Activated CD4-positive, CD25-positive, alpha-beta regulatory T cell treated with anti-CD3 and anti-CD28 coated beads, Interleukin-2, amount 50 U/mL, for 24 hours (primary cell): ENCODE measurements around the gene RAET1G.
A peak's percentile ranks its signal among the peaks of the same experiment; 100 is the strongest.
"Not testable (repeated sequence)": the region's sequence is repeated elsewhere in the genome, so short reads cannot be mapped to it uniquely, and the experiment has no call there.

Experiments used
- ATAC-seq, 2 donors: fragments of 150-1000 bp; cut with Tn5 transposase; one replicate each; pipeline ENCODE4 v1.10.0; 2021; ENCODE audit warnings: mild to moderate bottlenecking in 1 of 2, moderate library complexity in 1 of 2

Gene RAET1G

DNA sequence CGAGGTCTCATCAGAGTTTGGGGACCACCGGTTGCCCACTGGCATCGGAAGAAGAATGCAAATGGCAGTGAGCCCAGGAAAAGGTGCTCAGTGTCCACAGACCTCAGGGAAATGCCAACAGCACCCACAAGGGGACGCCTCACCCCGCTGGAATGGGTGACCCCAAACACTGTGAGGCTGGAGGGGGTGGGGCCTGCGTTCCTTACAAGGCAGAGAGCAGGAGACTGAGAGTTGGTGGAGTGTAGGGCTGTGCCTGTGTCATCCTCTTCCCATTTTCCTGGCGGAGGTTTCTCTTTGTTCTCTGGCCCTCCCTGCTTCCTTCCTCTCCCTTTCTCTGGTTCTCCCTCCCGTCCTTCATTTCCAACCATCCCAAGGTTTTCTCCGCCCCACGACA lies 31.0 kb upstream of the RAET1G start:
- peak; percentile 50 to 68 for ATAC-seq

- ATAC-seq, result peak in 1 of 2 donors; percentile 50
Observed at GRCh38 chr6:149953390-149953789, 30.5 kb upstream of the RAET1G start.

DNA sequence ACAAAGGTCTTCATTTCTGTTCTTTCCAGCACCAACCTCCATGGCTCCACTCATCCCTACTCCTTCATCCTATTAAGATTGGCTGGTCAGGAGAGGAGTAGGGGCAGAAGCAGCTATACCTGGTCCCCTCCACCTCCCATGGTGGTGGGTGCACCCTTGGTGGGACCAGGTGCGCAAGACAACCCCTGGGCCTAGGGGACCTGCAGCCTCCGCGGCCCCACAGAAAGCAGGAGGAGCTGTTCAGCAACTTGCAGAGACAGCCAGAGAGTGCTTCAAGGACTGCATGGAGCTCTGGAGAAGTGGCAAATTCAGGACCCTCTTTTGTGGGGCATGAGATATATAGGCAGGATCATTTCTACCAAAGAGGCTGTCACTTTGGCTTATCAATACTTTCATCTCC lies 28.7 kb upstream of the RAET1G start:
- ATAC-seq, result no peak

DNA sequence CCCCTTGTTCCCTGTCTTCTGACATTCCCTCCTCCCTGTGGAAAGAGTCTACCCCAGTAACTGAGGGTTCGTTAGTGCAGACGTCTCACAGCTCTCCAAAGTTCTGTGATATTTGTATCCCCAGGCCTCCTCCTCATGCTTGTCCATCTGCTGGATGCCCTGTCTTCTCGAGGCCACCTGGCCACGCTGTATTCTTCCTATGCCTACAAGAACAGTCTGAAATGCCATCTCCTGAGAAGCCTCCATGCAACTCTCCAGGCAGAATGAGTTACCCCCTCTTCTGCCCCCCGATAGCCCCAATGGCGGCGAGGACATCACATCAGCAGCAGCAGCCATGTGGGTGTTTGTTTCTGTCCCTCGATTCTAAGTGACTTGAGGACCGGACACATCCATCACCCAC lies 28.2 kb upstream of the RAET1G start:
- ATAC-seq, result no peak

DNA sequence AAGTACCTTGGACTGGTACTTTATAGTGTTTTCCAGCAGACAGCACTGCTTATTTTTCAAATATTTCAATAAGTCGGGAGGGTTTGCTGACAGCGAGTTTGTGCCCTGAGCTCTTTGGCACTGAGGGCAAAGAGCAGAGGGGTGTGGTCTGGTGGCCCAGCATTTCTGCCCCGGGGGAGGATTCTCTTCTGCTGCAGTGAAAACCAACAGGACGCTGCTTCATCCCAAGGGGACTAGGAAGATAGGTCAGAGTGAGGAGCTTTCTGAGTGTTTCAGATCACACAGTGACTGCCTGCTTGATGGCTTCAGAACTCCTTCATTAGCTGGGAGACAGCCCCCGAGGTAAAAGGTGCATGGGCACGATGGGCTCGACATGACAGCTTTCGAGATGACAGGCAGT lies 27.5 kb upstream of the RAET1G start:
- ATAC-seq, result no peak

DNA sequence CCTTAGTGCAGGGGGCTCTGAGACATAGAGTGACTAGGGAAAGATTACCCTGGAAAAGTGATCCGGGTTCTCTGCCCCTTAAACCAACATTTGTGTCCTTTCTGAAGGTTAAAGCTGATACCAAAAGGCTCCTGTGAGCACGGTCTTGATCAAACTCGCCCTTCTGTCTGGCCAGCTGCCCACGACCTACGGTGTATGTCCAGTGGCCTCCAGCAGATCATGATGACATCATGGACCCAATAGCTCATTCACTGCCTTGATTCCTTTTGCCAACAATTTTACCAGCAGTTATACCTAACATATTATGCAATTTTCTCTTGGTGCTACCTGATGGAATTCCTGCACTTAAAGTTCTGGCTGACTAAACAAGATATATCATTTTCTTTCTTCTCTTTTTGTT lies 25.7 kb upstream of the RAET1G start:
- no peak for ATAC-seq

DNA sequence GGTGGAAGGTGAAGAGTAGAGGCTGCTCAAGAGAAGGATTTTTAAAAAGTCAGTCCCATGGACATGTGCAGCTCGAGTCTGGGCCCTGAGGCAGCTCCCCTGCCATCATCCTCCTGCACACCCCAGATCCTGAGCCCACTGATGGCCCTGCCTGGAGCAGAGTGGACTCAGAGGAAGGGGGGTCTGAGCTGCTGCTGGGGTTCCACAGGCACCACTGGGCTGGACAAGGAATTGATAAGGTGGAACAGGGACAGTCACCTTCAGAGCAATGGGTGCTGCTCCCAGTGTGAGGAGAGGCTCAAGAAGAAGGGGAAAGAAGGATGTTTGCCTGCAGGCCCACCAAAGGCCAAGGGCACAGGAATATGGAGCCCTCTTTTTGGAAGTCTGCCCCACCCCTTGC lies 25.1 kb upstream of the RAET1G start:
- no peak for ATAC-seq

- ATAC-seq, result not testable (repeated sequence)
Observed at GRCh38 chr6:149947533-149947932, 24.6 kb upstream of the RAET1G start.

GRCh38 chr6:149946631-149947030 lies 23.7 kb upstream of the RAET1G start:
- not testable (repeated sequence) for ATAC-seq

DNA sequence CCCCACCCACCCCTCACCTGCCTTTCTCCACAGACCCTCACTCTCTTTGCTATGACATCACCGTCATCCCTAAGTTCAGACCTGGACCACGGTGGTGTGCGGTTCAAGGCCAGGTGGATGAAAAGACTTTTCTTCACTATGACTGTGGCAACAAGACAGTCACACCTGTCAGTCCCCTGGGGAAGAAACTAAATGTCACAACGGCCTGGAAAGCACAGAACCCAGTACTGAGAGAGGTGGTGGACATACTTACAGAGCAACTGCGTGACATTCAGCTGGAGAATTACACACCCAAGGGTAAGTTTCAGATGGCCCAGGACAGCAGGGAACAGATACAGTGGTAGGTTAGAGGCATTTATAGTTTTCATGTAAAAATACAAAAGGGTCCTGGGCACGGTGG lies 22.4 kb upstream of the RAET1G start:
- not testable (repeated sequence) for ATAC-seq

DNA sequence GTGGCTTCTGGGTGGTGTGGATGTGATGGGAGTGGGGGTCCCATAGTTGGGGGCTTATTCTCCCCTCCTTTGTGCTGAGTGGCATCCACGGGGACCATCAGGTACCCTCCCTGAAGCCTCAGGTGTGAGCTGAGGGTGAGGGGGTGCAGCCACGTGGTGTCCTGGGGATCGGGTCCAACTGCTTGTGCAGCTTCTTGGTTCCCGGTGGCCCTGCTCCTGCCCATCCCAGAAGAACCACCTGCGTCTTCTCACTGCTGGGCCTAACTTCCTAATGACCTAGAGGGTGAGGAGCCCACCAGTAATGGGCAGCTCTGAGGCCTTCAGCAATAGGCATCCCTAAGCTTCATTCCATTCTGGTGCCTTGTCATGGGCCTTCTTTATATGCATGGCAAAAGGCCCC lies 20.4 kb upstream of the RAET1G start:
- not testable (repeated sequence) for ATAC-seq

DNA sequence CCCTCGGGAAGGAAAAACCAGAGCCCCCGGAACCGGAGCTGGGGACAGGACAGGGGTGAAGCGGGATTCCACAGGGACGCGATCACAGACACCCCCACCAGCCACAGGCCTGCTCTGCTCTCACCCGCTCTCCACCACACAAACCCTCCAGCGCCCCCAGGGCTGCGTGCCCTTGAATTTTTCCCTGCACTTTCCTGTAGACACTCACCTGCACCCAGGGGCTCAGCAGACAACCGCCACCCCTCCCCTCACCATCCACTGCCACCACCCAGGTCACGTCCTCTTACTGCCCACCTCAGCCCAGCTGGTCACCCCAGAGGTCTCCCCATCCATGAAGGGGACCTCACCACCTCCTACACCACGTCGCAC lies 19.5 kb upstream of the RAET1G start:
- no peak for ATAC-seq

- peak; percentile 90 to 93 for ATAC-seq
Observed at GRCh38 chr6:149941583-149942460, 18.9 kb upstream of the RAET1G start, which contains the start of gene ULBP2. Gene ULBP2, plus strand, starts transcription at chr6:149942014. Its CDS starts 59 bp downstream, at chr6:149942073.

DNA sequence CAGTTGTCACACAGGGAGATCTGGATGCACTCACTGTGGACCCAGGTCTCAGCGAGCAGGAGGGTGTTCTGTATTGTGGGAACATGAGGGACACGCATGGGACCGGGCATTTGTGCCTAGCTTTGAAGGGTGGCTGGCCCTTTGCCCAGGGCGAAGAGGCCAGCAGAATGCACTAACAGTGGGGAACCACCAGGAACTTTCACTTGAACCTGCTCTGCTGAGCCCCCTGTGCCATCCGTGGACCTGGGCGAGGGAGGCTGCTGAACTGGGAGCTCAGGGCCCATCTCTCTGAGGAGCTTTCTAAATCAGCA lies 17.7 kb upstream of the RAET1G start:
- no peak for ATAC-seq

- no peak for ATAC-seq
Observed at GRCh38 chr6:149939909-149940671, 17.2 kb upstream of the RAET1G start.

GRCh38 chr6:149939356-149939648 lies 16.4 kb upstream of the RAET1G start:
- no peak for ATAC-seq

GRCh38 chr6:149938571-149939355 lies 15.8 kb upstream of the RAET1G start:
- peak; percentile 51 to 60 for ATAC-seq

- peak in 1 of 2 donors; percentile 9 for ATAC-seq
Observed at GRCh38 chr6:149938013-149938570, 15.2 kb upstream of the RAET1G start.

GRCh38 chr6:149936743-149937142 lies 13.8 kb upstream of the RAET1G start:
- ATAC-seq, result no peak

GRCh38 chr6:149935668-149936067 lies 12.7 kb upstream of the RAET1G start:
- no peak for ATAC-seq

- ATAC-seq, result no peak
Observed at GRCh38 chr6:149935246-149935645, 12.3 kb upstream of the RAET1G start.

DNA sequence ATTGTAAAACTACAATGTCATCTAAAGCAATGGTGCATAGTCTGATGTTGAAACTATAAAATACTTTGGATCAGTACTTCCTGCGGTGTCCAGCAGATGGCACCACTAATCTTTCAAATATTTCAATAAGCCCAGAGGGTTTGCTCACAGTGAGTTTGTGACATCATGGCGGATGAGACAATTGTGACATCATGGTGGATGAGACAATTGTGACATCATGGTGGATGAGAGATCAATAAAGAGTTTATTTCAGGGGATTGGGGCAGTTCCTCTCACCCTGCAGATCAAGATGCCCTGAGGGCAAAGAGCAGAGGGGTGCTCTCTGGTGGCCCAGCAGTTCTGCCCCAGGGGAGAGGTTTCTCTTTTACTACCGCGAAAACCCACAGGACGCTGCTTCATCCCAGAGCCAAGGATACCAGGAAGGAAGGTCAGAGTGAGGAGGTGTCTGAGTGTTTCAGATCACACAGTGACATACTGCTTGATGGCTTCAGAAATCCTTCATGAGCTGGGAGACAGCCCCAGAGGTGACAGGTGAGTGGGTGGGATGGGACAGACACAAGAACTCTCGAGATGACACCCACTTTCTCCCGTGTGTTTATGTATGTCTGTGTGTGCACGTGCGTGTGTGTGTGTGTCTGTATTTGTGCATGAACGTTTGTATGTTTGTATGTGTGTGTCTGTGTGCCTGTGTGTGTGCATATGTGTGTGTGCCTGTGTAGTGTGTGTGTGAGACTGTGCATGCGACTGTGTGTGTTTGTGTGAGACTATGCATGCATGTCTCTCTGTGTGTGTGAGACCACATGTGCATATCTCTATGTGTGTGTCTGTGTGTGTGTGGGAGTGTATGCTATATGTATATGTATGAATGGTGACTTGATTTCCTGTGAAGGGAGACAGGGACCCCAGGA lies 11.6 kb upstream of the RAET1G start:
- peak; percentile 37 to 49 for ATAC-seq
